Kidney (tissue), 14 donors: ENCODE data around the gene ELOVL6. TPM values are rescaled to one million over a fixed set of nuclear protein-coding genes. Genes with fewer than 3 reads are reported as not detected.

ENCODE experiments used
- DNase-seq, 5 donors: peaks; one replicate each; pipeline ENCODE4 v3.0.0-alpha.2; 2013 to 2020
- FAIRE-seq: peaks from 2 replicates; lab custom pipeline; 2012; peaks lifted over from hg19 to GRCh38; lab: Jason Lieb, UNC
- H3K27ac ChIP-seq, 2 donors: one replicate each; pipeline ENCODE4 v1.7.0; 2013; ENCODE audit warnings: low read depth in 2 of 2, low read length in 2 of 2, inconsistent platforms in 1 of 2
- H3K27me3 ChIP-seq: one replicate; pipeline ENCODE4 v1.7.1; 2013; ENCODE audit warnings: low read length, inconsistent platforms; ENCODE audit not compliant: control insufficient read depth, insufficient read depth
- H3K36me3 ChIP-seq, 3 donors: one replicate each; pipeline versions ENCODE4 v1.7.0 to v1.7.1; 2013; ENCODE audit warnings: low read length in 3 of 3, control low read depth in 1 of 3, inconsistent platforms in 1 of 3; ENCODE audit not compliant: insufficient read depth in 3 of 3, control insufficient read depth in 2 of 3
- H3K4me1 ChIP-seq, 3 donors: one replicate each; pipeline versions ENCODE4 v1.7.0 to v1.7.1; 2013; ENCODE audit warnings: low read length in 3 of 3, inconsistent platforms in 1 of 3, low read depth in 1 of 3; ENCODE audit not compliant: control insufficient read depth in 2 of 3, insufficient read depth in 2 of 3
- H3K4me3 ChIP-seq, 3 donors: one replicate each; pipeline versions ENCODE4 v1.7.0 to v1.8.1; 2013; ENCODE audit warnings: low read length in 3 of 3, control low read depth in 1 of 3, inconsistent platforms in 1 of 3
- H3K9ac ChIP-seq, 3 donors: one replicate each; pipeline versions ENCODE4 v1.7.0 to v1.7.1; 2013; ENCODE audit warnings: low read length in 3 of 3, control low read depth in 1 of 3, inconsistent platforms in 1 of 3
- H3K9me3 ChIP-seq, 3 donors: one replicate each; pipeline versions ENCODE4 v1.7.0 to v1.7.1; 2013; ENCODE audit warnings: low read length in 3 of 3, control low read depth in 1 of 3, inconsistent platforms in 1 of 3; ENCODE audit not compliant: control insufficient read depth in 2 of 3, insufficient read depth in 1 of 3
- intact Hi-C: fragments of 100-400 bp; cut with DNase I; formaldehyde crosslinking; loops from one replicate; pipeline ENCODE4 v1.11.1; 2022
- polyA plus RNA-seq: library from polyadenylated mRNA; stranded (reverse); fragments of 350-450 nt; fragmentation: Illumina TruSeq; extraction: RNeasy Lipid Tissue Mini Kit (QIAGEN cat#74804); gene quantifications from one replicate; pipeline ENCODE4 v1.2.3, GENCODE V29; 2014; ENCODE audit warnings: low read depth, low replicate concordance; ENCODE audit not compliant: insufficient read depth
- total RNA-seq: library from RNA; stranded (reverse); fragmentation: NEBNext Ultra II Directional; extraction: Animal tissue kit (Norgen Biotek cat#: 25700); gene quantifications from one replicate; pipeline ENCODE4 v1.2.1, GENCODE V29; 2021
- TF ChIP-seq, protein P1 (sequence below): IDR thresholded peaks from 3 replicates; pipeline ENCODE4 v1.5.1; 2012; ENCODE audit warnings: mild to moderate bottlenecking, moderate library complexity, borderline replicate concordance; ENCODE audit not compliant: insufficient read depth; ENCODE audit errors: extremely low read depth
- donor health status: control.
- donor health status: control.
- donor health status: control.
- donor health status: control.
- donor health status: control.
- donor health status: DM: yes; HTN: yes; CAD: no.
- donor health status: Normal renal cell carcinoma (clear cell type).

ELOVL6 gene
- total and polyA plus RNA-seq, 2 donors from 2014 or later, result 10.7 to 21.5 TPM

DNA sequence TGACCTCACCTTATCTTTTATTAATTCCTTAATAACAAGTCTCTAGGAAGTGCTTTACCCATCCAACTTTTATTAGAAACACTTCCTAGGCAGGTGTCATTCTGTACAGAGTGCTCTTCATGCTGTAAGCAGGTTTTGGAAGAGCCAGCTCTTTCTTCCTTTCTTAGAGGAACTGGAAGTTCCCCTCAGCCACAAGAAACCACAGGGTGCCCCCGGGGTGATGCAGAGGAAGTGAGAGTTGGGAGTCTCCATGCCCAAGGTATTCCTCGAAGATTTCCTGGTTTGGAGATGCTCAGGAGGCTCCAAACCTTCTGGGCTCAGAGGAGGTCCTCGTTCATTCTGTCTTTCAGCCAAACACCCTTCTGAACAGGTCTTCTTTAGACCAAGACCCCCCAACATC, 201.9 kb downstream of the ELOVL6 start:
- Histone ChIP-seq H3K9ac (no peak overlapping the region), H3K4me1 (peaks cover 0 to 6% (median 0%) of the 10 kb centered on the region in 3 donors), H3K9me3 (no peaks in the 10 kb centered on the region), H3K4me3 (no peak overlapping the region), H3K36me3 (no peaks in the 10 kb centered on the region), H3K27ac (no peak overlapping the region), H3K27me3 (no peaks in the 10 kb centered on the region)
- intact Hi-C loops, result no loop called here
- DNase-seq (no peak), FAIRE-seq (no peak)
- TF ChIP-seq, protein P1, sequence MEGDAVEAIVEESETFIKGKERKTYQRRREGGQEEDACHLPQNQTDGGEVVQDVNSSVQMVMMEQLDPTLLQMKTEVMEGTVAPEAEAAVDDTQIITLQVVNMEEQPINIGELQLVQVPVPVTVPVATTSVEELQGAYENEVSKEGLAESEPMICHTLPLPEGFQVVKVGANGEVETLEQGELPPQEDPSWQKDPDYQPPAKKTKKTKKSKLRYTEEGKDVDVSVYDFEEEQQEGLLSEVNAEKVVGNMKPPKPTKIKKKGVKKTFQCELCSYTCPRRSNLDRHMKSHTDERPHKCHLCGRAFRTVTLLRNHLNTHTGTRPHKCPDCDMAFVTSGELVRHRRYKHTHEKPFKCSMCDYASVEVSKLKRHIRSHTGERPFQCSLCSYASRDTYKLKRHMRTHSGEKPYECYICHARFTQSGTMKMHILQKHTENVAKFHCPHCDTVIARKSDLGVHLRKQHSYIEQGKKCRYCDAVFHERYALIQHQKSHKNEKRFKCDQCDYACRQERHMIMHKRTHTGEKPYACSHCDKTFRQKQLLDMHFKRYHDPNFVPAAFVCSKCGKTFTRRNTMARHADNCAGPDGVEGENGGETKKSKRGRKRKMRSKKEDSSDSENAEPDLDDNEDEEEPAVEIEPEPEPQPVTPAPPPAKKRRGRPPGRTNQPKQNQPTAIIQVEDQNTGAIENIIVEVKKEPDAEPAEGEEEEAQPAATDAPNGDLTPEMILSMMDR, result no peak
